HTERT RPE-1 (cell line): ENCODE results near the gene HIVEP3.

Experiments
- in situ Hi-C: fragments of 300-500 bp; cut with MboI; formaldehyde crosslinking; loops from 4 replicates; pipeline ENCODE4 v1.14.3; 2020; ENCODE audit warnings: low sequenced_read_pairs

Gene HIVEP3

GRCh38 chr1:41851589-41851988 is 67.1 kb downstream of the HIVEP3 start:
- in situ Hi-C loops = no loop called here

DNA sequence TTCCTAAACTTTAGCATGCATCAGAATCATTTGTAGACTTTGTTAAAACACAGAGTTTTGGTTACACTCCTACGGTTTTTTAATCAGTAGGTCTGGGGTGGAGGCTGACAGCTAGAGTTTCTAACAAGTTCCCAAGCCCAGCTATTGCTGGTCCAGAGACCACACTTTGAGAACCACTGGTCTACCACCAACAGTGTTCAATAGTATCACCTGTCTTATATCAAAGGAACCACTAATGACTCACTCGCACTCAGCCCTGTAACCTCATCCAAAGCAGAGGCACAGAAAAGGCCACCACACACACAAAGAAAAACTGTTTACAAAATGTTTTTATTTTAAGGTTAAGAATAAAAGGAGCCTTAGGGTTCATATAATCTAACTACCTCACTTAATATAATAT is 68.7 kb downstream of the HIVEP3 start:
- in situ Hi-C loops = no loop called here

DNA sequence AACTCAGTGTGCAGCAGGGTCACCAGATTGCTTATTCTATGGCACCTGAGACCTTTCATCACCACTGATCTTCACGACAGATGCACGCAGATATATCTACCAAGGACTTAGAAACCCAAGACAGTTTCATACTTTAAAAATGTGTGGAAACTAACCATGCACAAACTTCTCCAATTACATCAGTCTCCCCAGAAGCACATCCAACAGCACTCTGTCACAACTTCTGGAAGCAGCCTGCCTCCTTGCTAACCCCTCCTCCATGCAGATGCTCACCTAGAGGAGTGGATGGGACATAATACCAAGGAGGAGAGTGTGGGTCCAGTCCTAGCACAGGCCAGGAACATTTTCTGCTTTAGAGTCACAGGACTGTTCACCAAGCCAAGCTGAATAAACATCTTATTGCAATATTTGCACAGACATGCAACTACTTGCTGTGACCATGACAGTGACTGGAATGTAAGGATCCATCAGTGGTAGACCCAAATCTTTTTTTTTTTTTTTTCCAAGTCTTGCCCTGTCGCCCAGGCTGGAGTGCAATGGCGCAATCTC is 69.4 kb downstream of the HIVEP3 start:
- in situ Hi-C loops = no loop called here

GRCh38 chr1:41848216-41848952 is 70.3 kb downstream of the HIVEP3 start:
- in situ Hi-C loops = no loop called here

DNA sequence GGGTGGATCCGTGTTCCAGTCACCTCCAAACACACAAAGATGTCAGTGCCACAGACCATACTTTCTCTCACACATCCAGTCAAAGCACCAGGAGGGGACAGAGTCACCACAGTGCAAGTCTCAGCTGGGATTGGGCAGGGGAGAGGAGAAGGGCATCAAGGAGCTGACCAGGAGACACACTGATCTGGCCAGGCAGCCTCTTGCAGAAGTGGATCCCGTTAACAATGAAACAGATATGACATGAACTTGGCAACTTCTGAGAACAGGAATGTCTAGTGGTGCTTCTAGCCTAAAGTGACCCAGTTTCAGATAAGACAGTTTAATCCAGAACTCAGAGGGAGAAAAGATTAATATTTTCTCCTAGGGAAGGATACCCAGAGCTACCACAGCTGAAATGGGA is 71.0 kb downstream of the HIVEP3 start:
- in situ Hi-C loops = no loop called here

- in situ Hi-C loops = no loop called here
These were observed 71.9 kb downstream of the HIVEP3 start for GRCh38 chr1:41846625-41847405.

DNA sequence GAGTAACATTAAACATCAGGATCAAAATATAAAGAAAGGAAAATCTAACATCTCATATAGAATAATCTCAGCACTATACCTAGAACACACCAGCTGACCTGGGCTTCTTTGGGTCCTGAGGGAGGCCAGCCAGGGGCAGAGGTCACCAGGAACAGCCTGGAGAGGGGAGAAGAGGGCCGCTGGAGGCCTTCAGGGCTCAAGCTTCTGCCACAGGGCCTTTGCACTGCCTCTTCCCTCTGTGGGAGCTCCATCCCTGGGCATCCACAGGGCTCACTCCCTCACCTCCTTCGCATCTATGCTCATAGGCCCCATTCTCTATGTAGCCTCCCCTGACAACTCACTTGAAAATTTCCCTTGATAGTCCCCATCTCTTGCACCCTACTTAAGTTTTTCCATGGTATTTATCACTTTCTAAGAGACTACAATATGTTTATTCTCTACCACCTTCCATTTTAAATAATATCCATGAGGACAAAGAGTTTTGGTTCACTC is 73.9 kb downstream of the HIVEP3 start:
- in situ Hi-C loops = no loop called here

- in situ Hi-C loops = no loop called here
These were observed 74.5 kb downstream of the HIVEP3 start for GRCh38 chr1:41844255-41844654.

DNA sequence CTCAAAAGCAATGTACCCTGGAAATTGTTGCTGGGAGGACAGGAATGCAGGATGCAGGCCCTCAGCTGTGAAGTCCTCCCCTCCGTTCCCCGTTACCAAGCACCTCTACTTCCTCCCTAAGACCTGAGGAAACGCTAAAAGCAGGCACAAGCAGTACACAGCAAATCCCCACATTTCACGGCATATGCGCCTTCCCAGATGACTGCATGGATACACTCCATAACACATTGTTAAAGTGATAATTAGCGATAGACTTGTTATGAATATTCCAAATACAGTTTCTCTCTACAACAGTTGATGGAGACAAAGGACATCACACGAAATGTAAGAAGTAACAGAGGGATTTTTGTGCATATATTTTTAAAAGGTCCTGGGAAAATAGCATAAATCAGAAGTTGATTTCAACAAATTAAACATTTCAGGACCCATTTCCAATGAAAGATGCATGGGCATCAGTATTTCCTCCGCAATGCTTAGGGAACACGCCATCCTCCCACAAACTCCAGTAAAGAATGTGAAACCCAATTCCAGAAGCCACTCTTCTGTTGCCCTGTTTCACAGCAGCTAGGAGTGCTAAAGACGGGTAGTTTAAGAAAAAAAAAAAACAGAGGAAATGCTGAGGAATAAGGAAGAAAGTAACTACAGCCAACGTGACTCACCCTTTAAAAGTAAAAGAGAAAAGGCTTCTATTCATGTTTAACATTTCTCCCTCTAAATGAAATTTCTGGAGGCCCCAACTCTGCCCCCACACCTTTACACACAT is 75.5 kb downstream of the HIVEP3 start:
- in situ Hi-C loops = no loop called here

DNA sequence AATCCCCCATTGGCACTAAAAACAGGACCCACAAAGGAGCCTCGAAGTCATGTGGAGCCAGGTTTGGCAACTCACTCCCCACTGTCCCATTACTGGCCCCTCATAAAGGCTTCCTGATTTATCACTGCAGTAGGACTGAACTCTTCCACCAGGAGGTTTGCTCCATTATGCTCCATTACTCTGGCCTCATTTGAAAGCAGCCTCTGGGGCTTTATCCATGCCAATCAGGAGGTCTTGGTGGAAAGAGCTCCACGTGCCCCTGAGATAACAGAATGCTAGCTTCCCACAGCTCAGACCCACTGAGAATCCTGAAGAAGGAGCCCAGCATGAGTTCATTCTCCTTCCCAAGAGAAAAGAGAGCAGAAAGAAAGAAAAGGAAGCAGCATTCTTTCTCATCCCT is 76.4 kb downstream of the HIVEP3 start:
- in situ Hi-C loops = no loop called here

GRCh38 chr1:41840592-41841246 is 78.0 kb downstream of the HIVEP3 start:
- in situ Hi-C loops = no loop called here

- in situ Hi-C loops = no loop called here
These were observed 80.5 kb downstream of the HIVEP3 start for GRCh38 chr1:41838266-41838665.

GRCh38 chr1:41837691-41838090 is 81.0 kb downstream of the HIVEP3 start:
- in situ Hi-C loops = no loop called here

GRCh38 chr1:41835485-41835884 is 83.2 kb downstream of the HIVEP3 start:
- in situ Hi-C loops = no loop called here

DNA sequence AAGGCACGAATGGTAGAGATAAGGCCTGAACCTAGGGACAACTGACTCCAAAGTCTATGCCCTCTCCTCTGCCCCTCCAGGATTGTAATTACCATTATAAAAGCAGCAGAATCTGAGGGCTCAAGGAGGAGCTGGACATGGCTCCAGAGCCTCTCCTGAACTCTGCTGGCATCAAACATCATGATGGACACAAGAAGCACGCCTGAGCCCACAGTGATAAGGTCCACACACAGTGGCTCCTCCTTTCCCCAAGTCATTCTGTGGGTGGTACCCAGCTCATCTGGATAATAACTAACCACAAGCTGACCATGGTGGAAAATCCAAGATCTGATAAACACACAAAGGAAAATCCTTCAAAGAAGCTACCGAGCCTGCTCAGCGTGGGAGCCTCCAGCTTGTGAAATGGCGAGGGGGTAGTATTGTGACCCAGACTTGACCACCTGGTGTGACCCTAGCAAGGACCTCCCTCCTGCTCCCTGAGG is 85.2 kb downstream of the HIVEP3 start:
- in situ Hi-C loops = no loop called here

GRCh38 chr1:41830726-41831125 is 88.0 kb downstream of the HIVEP3 start:
- in situ Hi-C loops = no loop called here

GRCh38 chr1:41827991-41828570 is 90.6 kb downstream of the HIVEP3 start:
- in situ Hi-C loops = no loop called here

GRCh38 chr1:41823471-41823870 is 95.3 kb downstream of the HIVEP3 start:
- in situ Hi-C loops = no loop called here

GRCh38 chr1:41822866-41823265 is 95.9 kb downstream of the HIVEP3 start:
- in situ Hi-C loops = no loop called here

DNA sequence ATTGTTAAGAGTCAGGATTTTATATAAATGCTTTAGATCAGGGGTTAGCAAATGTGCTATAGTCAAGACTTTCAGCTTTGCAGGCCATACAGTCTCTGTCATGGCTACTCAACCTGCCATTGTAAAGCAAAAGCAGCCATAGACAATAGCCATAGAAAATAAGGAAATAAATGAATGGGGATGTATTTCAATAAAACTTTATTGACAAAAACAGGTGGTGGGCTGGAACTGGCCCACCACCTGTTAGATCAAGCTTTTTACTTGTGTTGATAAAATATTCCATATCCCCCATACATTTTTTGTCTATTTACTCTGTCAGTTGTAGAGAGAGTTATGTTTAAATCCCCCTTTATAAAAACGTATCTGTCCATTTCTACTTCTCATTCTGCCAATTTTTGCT is 98.9 kb downstream of the HIVEP3 start:
- in situ Hi-C loops = no loop called here
